Stimulated activated CD8-positive, alpha-beta memory T cell treated with anti-CD3 and anti-CD28 coated beads, Interleukin-2, amount 100 ng/mL, for 1 hour (primary cell): ENCODE data around the gene IER5.
A peak's percentile ranks its signal among the peaks of the same experiment; 100 is the strongest.

Experiments
- DNase-seq, 2 donors: peaks; one replicate each; pipeline ENCODE4 v3.0.0-alpha.2; 2020; ENCODE audit warnings: low read depth in 2 of 2

The IER5 gene

GRCh38 chr1:181099152-181100014 is 10.9 kb downstream of the IER5 start:
- DNase-seq: no peak

DNA sequence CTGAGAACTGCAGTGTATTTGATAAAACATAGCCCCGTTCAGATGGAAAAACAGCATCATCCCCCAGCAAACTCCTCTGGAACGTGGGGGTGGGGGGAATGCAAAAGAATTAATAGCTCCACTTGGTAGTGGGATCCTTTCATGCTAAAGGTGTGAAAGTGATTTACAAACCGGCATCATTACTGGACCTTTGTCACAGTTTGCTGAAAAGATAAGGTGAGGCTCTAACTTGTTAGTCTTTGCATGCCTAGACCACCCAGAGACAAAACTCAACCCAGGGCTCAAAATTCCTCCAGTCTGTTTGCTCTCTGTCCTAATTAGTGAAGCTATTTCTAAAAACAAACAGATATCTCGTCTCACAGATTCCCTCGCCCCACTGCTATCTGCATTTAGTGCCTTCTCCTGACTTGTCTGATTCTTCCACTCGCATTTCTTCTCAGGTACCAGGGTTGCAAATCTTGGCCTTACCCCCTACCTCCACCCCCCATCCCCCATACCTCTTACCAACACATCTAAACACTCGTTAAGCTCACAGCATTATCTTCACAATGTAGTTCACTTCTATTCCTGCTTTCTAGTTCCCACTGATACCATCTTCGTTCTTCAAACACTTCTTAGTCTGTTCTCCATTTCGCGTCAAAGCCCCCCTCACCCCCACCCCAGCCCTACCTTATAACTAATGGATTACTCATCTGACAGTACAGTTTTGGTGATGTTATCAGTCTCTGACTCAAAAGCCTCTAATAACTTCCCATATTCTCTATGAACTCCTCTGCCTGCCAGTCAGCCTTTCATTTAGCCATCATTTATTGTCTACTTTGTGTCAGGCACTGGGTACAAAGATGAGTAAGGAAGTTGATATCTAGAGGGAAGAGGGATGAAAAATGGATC is 11.8 kb downstream of the IER5 start:
- no peak for DNase-seq

GRCh38 chr1:181100934-181101333 is 12.4 kb downstream of the IER5 start:
- no peak for DNase-seq

DNA sequence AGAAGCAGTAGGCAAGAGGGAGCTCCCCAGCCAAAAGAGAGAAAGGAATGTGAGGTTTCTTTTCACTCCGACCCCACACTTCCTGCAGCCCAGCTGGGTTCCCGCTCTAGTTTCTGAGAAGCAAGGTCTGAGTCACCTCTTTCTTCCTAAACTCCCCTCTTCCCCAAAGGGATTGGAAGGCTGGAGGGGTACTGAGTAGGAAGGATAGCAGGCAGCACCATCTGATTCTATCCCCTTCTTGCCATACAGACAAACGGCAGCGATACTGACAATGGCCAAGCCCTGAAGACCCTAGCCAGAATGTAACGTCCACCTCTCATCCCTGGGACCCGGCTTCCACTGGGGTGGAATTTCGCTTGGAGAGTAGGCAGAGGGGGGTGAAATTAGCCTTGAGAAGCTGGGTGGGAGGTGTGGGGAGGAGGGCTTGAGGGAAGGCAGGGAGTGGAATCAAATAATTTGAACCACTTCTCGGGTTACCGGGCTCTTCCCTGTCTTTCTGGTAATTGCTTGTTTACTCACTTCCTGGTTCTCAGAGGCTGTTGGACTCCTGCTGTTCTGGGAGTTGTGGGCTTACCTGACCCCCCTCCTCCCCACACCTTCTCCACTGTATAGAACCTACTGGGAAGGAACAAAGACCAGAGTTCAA is 13.2 kb downstream of the IER5 start:
- DNase-seq: no peak

DNA sequence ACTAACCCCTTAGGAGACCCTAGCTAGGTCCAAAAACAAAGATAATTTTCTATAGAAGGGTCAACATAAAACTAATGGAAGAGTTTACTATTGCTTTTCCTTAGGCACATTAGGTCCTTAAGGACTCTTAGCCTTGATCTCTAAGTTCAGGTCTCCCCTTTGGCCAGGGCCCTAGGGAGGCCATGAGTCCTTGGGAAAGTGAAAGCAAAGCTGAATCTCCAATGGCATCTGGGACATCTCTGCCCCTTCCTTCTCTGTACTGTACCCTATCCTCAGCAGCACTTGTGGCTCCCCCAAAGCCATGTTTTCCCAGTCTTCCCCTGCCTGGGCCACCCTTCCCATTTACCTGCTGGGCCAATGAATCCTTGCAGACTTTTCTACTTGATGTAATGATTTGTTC is 14.3 kb downstream of the IER5 start:
- no peak for DNase-seq

- DNase-seq: no peak
These were observed 14.9 kb downstream of the IER5 start for GRCh38 chr1:181103399-181103798.

DNA sequence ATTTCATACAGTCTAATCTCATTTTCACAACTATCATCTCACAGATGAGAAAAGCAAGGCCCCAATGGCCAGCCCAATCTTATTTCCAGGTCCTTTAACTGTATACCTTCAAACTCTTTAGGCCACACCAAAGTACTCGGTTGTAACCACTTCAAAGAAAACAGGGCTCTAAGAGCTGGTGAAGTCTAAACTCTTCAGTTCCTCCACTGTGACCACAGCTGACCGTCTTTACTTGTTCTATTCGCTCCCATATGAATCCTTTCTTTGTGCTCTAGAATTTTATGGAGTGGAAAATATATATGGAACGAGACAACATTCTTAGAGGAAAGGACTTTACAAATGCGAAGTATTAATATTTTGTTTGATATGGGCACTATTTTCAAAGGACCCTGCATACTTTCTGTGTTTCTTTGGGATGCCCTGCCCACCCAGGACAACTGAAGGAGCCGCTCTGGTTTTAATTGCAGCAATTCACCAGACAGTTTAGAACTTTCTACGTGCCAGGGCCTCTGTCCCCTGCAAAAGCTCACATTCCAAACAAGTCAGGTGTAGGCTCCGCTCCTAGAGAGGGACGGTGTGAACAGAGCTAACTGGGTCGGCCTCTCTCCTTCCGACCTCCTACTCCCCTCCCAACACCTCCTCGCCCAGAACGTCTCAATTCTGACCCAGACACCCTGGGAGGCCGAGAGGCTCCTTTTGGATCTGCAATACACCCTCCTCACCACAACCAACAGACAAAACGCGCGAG is 15.7 kb downstream of the IER5 start:
- DNase-seq: no peak

DNA sequence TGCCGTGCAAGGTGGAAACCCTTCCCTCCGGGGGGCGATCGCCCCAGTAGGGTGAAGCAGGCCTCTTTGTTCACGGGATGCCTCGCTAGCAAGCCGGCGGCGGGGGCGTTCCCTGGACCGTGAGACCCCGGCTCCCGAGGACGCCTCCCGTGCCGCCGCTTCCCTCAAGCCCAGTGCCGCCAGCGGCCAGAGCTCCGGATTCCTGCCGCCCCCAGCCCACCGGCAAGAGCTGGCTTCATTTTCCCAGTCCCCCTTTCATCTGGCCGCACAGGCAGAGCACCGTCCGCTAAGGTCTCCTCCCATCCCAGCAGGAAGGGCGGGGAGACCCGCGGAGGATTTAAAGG is 16.3 kb downstream of the IER5 start:
- DNase-seq: no peak

- DNase-seq: peak; percentile 85 to 93
These were observed 16.9 kb downstream of the IER5 start for GRCh38 chr1:181105134-181106021.

- DNase-seq: no peak
These were observed 17.5 kb downstream of the IER5 start for GRCh38 chr1:181106022-181106312.

DNA sequence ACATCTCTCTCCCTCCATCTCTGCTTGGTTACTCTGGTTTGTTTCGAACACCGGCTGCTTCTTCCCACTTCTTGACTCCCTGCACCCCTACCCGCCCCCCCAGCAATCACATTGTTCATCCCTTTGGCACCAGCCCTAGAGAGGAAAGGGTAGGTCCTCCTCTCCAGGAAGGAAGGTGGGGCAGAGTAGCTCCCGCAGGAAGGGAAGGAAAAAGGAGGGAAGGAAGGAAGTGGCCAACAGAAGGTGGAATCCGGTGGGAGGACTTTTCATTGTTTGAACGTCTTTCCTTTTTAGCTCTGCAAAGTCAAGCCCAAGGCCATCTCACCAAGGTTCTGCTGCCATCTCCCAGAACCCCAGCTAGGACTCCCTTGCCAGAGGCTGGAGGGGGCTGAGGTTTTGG is 18.0 kb downstream of the IER5 start:
- DNase-seq: no peak

DNA sequence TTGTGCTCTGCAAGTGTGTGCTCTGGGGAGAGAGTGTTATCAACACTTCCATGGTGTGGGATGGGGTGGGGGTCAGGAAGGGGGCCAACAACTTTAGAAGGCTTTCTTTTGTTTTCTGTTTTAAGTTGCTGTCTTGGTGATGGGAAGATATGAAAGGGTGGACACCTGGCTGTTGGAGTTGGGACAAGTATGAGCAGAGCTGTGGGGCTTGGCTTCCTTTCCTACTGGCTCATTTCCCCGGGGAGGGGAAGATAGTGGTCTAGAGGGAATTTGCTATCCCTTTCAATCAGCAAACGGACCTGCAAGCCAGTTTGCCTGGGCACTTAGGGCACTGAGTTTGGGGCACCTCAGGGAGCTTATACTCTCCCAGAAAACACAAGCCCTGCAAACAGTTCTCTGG is 19.2 kb downstream of the IER5 start:
- no peak for DNase-seq

GRCh38 chr1:181108304-181108867 is 19.9 kb downstream of the IER5 start:
- no peak for DNase-seq

GRCh38 chr1:181110013-181110412 is 21.5 kb downstream of the IER5 start:
- no peak for DNase-seq

DNA sequence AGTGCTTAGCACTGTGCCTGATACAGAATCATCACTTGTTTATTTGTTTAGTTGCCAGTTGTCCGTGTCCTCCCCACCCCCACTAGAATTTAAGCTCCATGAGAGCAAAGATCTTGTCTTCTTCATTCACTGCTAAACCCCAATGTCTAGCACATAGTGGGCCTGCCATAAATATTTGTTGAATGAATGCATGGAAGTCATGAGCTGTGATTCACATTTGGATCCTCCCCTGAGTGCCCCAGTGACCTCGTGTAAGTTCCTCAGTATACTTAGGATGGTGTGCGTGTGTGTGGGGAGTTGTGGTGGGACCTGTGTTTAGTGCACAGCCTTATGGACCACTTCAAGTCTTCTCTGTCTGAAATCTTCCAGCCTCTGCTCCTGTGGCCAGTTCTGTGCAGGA is 23.1 kb downstream of the IER5 start:
- DNase-seq: no peak

DNA sequence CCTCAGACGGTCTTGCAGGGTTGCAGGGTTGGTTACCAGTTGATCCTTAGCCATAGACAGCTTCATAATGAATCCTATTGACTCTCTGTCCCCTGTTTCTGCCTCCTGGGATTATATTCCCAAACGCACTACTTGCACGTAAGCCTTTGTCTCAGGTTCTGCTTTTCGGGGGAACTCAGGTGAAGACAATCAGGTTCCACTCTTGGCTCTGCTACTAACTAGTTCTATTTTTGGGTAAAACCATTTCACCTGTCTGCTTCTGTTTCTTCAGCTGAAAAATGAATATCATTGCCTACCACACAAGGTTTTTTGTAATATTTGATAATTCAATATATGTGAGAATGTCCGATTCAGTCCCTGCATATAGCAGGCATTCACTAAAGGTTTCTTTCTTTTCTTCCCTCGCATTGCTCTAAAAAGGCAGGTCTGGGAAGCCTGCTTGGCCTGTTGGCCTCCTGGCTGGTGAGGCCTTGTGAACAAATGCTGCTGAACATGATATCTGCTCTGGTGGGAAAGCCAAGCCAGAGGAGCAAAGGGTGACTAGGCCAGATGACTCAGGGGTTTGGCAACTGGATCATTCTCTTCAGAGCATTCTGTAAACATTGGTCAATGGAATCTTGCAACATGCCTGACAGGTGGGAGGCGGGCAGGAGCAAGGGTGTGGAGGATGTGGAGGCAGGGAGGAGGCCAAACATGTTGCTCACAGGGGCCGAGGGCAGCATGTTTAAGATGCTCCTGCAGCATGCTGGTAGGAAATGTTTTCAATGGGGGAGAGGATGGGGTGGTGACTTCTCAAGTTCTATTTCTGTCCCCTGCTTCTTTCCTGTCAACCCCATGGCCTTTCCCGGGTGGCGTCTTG is 23.8 kb downstream of the IER5 start:
- DNase-seq: no peak

- DNase-seq: no peak
These were observed 24.6 kb downstream of the IER5 start for GRCh38 chr1:181113059-181113641.

DNA sequence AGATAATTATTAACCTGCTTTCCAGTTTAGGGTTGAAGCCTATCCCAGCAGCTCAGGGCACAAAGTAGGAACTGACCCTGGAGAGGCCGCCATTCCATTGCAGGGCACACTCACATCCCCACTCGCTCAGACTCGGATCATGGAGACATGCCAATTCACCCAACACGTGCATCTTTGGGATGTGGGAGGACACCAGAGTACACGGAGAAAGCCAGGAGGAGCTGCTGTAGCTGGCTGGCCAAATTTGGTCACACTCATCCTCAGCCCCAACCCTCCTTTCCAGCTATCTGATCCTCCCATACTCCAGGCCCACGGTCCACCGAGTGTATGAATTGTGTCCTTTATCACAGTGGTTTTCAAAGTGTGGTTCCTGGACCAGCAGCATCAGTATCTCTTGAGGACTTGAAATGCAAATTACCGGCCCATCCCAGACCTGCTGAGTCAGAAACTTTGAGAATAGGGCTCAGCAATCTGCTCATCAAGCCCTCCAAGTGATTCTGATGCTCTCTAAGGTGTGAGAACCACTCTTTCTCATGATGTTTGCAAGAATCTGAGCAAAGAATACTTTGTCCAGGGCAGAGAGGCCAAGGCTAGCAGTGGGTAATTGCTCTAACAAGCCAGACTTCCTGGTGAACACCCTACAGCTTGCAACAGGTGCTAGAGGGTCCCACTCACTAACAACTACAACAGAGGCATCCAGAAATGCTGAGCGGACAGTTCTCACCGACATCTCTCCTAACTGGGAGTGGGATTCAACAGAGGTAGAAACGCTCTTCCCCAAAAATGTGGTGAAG is 26.3 kb downstream of the IER5 start:
- no peak for DNase-seq

- DNase-seq: no peak
These were observed 26.8 kb downstream of the IER5 start for GRCh38 chr1:181115368-181115684.
